ENCODE results near the gene PRR22.
"Not testable (repeated sequence)": the region's sequence is repeated elsewhere in the genome, so short reads cannot be mapped to it uniquely, and the experiment has no call there.

Gene PRR22

DNA sequence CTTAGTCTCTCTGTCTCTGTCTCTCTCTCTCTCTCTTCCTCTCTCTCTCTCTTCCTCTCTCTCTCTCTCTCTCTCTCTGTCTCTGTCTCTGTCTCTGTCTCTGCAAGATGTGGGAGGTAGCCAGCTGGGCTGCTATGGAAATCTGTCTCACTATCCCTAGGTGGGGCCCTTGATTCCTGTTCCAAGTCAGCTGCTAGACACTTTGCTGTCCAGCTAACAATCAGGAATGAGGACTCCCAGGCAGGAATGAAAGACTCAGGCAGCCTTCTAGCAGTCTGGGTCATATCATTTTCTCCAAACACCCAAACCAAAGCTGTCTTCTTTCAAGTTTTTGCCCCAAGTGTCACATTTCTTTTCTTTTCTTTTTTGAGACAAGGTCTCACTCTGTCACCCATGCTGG lies 40.9 kb downstream of the PRR22 start:
- DNase-seq: no peak

GRCh38 chr19:5742051-5742450 lies 42.5 kb downstream of the PRR22 start:
- no peak for DNase-seq

DNA sequence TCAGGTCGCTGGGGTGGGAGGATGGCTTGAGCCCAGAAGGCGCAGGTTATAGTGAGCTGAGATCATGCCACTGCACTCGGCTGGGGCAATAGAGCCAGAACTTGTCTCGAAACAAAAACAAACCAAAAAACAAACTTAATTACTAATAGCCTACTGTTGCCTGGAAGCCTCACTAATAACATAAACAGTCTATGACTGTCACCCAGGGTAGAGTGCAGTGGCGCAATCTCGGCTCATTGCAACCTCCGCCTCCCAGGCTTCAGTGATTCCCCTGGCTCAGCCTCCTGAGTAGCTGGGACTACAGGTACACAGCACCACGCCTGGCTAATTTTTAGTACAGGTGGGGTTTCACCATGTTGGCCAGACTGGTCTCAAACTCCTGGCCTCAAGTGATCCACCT lies 46.1 kb downstream of the PRR22 start:
- no peak for DNase-seq

DNA sequence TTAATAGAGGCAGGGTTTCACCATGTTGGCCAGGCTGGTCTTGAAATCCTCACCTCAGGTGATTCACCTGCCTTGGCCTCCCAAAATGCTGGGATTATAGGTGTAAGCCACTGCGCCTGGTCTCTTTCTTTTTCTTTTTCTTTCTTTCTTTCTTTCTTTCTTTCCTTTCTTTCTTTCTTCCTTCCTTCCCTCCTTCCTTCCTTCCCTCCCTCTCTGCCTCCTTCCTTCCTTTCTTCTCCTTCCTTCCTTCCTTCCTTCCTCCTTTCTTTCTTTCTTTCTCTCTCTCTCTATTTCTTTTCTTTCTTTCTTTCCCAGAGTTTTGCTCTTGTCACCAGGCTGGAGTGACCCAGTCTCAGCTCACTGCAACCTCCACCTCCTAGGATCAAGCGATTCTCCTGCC lies 51.4 kb downstream of the PRR22 start:
- DNase-seq: not testable (repeated sequence)

All from DMS153 (cell line).